Measurements from ENCODE around the gene COL5A1.

The COL5A1 gene

DNA sequence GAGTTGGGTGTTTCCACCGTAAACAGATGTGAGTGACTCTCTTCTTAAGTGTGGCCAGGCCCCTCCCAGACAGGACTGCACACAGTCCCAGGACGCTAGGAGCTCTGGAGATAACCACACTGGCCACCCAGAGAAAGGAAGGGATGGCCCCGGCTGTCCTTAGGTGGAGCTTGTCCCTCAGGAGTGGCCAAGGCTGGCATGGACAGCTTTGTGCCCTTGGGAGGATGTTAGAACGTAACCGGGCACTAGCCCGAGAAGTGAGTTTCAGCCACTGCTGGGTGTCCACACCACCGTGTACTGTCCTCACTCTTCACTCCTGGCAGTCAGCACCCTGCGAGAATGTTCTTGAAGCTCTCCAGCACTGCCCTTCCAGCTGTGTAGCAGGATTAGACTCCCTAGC is 203.2 kb downstream of the COL5A1 start:
- no peaks in the 10 kb centered on the region for H3K9me3 ChIP-seq
- TF ChIP-seq, protein P1, sequence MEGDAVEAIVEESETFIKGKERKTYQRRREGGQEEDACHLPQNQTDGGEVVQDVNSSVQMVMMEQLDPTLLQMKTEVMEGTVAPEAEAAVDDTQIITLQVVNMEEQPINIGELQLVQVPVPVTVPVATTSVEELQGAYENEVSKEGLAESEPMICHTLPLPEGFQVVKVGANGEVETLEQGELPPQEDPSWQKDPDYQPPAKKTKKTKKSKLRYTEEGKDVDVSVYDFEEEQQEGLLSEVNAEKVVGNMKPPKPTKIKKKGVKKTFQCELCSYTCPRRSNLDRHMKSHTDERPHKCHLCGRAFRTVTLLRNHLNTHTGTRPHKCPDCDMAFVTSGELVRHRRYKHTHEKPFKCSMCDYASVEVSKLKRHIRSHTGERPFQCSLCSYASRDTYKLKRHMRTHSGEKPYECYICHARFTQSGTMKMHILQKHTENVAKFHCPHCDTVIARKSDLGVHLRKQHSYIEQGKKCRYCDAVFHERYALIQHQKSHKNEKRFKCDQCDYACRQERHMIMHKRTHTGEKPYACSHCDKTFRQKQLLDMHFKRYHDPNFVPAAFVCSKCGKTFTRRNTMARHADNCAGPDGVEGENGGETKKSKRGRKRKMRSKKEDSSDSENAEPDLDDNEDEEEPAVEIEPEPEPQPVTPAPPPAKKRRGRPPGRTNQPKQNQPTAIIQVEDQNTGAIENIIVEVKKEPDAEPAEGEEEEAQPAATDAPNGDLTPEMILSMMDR (IDR thresholded peaks at IDR 0.05) = no peak
- H3K27ac ChIP-seq = no peak overlapping the region
- no peaks in the 10 kb centered on the region for H3K27me3 ChIP-seq
- H3K4me1 ChIP-seq (ENCODE audit: control insufficient read depth in 1 of 2, insufficient read depth in 1 of 2, low read depth in 1 of 2, low read length in 1 of 2) = no peaks in the 10 kb centered on the region
- no peaks in the 10 kb centered on the region for H3K36me3 ChIP-seq
- H3K4me3 ChIP-seq (ENCODE audit: low read depth in 1 of 2, low read length in 1 of 2) = no peak overlapping the region

DNA sequence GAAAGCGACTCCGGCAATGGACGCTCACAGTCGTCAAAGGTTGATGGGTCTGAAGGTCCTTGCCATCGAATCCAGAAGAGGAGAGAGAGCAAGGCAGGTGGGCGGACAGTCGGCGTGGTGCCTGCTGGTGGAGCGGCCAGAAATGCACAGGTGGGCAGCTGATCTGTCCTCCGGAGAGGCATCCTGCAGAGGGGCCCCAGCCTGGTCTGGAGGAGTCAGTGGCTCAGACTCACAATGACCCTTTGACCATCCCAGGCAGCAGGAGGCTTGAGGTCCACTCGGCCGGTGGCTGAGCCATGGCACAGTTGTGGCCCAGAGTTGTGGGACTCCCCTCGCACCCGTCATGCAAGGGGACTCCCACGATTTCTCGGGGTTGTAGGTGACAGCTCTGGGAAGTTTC is 204.6 kb downstream of the COL5A1 start:
- no peaks in the 10 kb centered on the region for H3K36me3 ChIP-seq
- H3K27me3 ChIP-seq = no peaks in the 10 kb centered on the region
- H3K4me1 ChIP-seq (ENCODE audit: control insufficient read depth in 1 of 2, insufficient read depth in 1 of 2, low read depth in 1 of 2, low read length in 1 of 2) = no peaks in the 10 kb centered on the region
- TF ChIP-seq, protein P1 (IDR thresholded peaks at IDR 0.05) = no peak
- H3K9me3 ChIP-seq = no peaks in the 10 kb centered on the region
- H3K4me3 ChIP-seq (ENCODE audit: low read depth in 1 of 2, low read length in 1 of 2) = no peak overlapping the region
- H3K27ac ChIP-seq = no peak overlapping the region

DNA sequence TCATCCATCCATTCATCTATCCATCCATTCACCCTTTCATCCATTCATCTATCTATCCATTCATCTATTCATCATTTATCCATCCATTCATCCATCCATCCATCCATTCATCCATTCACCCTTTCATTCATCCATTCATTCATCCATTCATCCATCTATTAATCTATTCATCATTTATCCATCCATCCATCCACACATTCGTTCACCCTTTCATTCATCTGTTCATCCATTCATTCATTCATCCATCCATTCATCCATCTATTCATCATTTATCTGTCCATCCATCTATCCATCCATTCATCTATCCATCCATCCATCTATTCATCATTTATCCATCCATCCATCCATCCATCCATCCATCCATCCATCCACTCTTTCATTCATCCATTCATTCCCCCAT is 205.1 kb downstream of the COL5A1 start:
- Histone ChIP-seq H3K4me1 (ENCODE audit: control insufficient read depth in 1 of 2, insufficient read depth in 1 of 2, low read depth in 1 of 2, low read length in 1 of 2) (no peaks in the 10 kb centered on the region), H3K36me3 (no peaks in the 10 kb centered on the region), H3K4me3 (ENCODE audit: low read depth in 1 of 2, low read length in 1 of 2) (no peak overlapping the region), H3K9me3 (no peaks in the 10 kb centered on the region), H3K27ac (no peak overlapping the region), H3K27me3 (no peaks in the 10 kb centered on the region)
- TF ChIP-seq, protein P1 (IDR thresholded peaks at IDR 0.05) = no peak

DNA sequence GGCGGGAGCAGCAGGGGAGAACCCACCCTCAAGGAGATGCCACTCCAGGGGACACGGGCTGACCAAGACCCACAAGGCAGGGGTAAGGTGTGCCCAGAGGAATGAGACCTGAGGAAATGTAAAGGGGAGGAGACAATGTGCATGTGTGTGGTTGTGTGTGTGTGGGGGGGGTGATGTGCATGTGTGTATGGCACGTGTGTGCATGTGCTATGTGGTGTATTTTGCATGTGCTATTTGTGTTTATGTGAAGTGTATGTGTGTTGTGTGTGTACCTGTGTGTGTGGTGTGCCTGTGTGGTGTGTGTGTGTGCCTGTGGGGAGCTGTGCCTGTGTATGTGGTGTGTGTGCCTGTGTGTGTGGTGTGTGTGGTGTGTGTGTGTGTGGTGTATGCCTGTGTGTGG is 205.5 kb downstream of the COL5A1 start:
- no peaks in the 10 kb centered on the region for H3K4me1 ChIP-seq (ENCODE audit: control insufficient read depth in 1 of 2, insufficient read depth in 1 of 2, low read depth in 1 of 2, low read length in 1 of 2)
- no peaks in the 10 kb centered on the region for H3K9me3 ChIP-seq
- no peak overlapping the region for H3K4me3 ChIP-seq (ENCODE audit: low read depth in 1 of 2, low read length in 1 of 2)
- TF ChIP-seq, protein P1 (IDR thresholded peaks at IDR 0.05) = no peak
- no peaks in the 10 kb centered on the region for H3K27me3 ChIP-seq
- H3K36me3 ChIP-seq = no peaks in the 10 kb centered on the region
- H3K27ac ChIP-seq = no peak overlapping the region

DNA sequence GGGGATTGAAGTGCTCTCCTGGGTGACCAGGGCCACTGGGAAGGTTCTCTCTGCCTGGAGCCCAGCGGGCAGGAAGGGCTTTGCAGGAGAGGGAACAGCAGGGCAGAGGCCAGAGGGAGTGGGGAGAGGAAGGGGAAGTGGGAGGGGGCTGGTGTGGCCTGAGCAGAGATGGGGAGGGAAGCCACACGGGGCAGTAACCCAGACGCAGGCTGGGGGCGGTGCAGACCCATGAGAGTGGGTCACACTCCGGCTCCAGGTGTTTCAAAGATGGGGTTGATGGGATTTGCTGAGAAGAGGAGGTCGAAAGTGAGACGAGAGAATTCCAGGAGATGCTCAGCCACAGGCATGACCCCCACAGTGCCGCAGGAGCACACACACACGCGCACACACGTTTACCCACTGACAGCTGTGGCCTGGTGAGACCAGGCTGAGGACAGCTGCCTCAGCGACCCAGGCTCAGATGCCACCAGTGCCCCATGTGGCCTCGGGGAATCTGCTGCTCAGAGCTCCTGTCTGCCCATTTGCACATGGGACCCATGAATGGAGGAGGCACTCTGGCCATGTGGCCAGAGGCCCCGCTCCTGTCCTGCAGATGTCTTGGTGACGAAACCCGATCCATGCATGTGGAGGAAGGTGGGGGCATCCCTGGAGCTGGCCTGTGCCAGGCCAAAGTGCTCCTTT is 206.3 kb downstream of the COL5A1 start:
- no peaks in the 10 kb centered on the region for H3K36me3 ChIP-seq
- TF ChIP-seq, protein P1 (IDR thresholded peaks at IDR 0.05) = no peak
- no peaks in the 10 kb centered on the region for H3K9me3 ChIP-seq
- no peaks in the 10 kb centered on the region for H3K4me1 ChIP-seq (ENCODE audit: control insufficient read depth in 1 of 2, insufficient read depth in 1 of 2, low read depth in 1 of 2, low read length in 1 of 2)
- H3K27ac ChIP-seq = no peak overlapping the region
- peaks cover under 1% of the 10 kb centered on the region for H3K27me3 ChIP-seq
- H3K4me3 ChIP-seq (ENCODE audit: low read depth in 1 of 2, low read length in 1 of 2) = no peak overlapping the region

Measured in neutrophil (primary cell).